K562 (cell line): ENCODE data around the gene GARNL3. TPM values are rescaled to one million over a fixed set of nuclear protein-coding genes. Genes with fewer than 3 reads are reported as not detected.

Experiments used
- ATAC-seq: fragments of 200-7000 bp; cut with Tn5 transposase; 3 replicates; pipeline ENCODE4 v1.9.1; 2020; ENCODE audit warnings: moderate library complexity
- BruUV-seq: library from RNA; stranded (reverse); fragments of 400-500 nt; replicated peaks from 2 replicates; lab custom pipeline; 2021; lab: Mats Ljungman, UMichigan
- CTCF ChIA-PET: fragments of 300-600 bp; formaldehyde crosslinking; extraction: SDS; loops from one replicate; lab custom pipeline; 2021; ENCODE audit warnings: low intra/inter-chr PET ratio; lab: Yijun Ruan, JAX
- POLR2A ChIA-PET: fragments of 300-600, 350-650 bp; sonication (Branson Sonifier 250); formaldehyde crosslinking; extraction: SDS; loops from one replicate; lab custom pipeline; 2021; ENCODE audit warnings: antibody characterized with exemption, inconsistent platforms; lab: Yijun Ruan, JAX
- DNase-seq, 4 experiments: peaks; one replicate each; pipeline versions ENCODE4 v3.0.0 to v3.0.0-alpha.2; 2011 to 2018; ENCODE audit warnings: low spot score in 3 of 4, mixed read lengths in 3 of 4; ENCODE audit errors: extremely low read depth in 1 of 4
- FAIRE-seq: peaks from 2 replicates; lab custom pipeline; 2011; peaks lifted over from hg19 to GRCh38; lab: Jason Lieb, UNC
- H2AFZ ChIP-seq: 2 replicates; pipeline ENCODE4 v1.6.0; 2011; ENCODE audit warnings: low read depth, low read length, control low read depth, inconsistent platforms
- H3K27ac ChIP-seq: fragments of 200-600 bp; 3 replicates; pipeline ENCODE4 v1.8.0; 2011; ENCODE audit warnings: low read depth, mild to moderate bottlenecking, control low read depth, inconsistent platforms, low read length, moderate library complexity, mixed read lengths; ENCODE audit errors: extremely low read depth
- H3K27me3 ChIP-seq, 2 experiments: fragments of 300-600 bp in 1 of 2; 2 replicates in 1 of 2; 3 replicates in 1 of 2; pipeline versions ENCODE4 v1.6.0 to v1.8.0; 2011; ENCODE audit warnings: inconsistent platforms in 2 of 2, low read length in 2 of 2, mild to moderate bottlenecking in 1 of 2, mixed read lengths in 1 of 2, moderate library complexity in 1 of 2; ENCODE audit not compliant: control insufficient read depth in 2 of 2, insufficient read depth in 2 of 2
- H3K36me3 ChIP-seq: fragments of 300-600 bp; 3 replicates; pipeline ENCODE4 v1.8.0; 2011; ENCODE audit warnings: mild to moderate bottlenecking, low read length, inconsistent platforms; ENCODE audit not compliant: control insufficient read depth, insufficient read depth
- H3K4me1 ChIP-seq, 2 experiments: fragments of 200-600 bp in 1 of 2; replicated peaks in 1 of 2; 2 replicates in 1 of 2; 3 replicates in 1 of 2; pipeline versions ENCODE4 v1.5.1 to v1.8.0; 2011; ENCODE audit warnings: inconsistent platforms in 2 of 2, low read length in 2 of 2, mild to moderate bottlenecking in 1 of 2, mixed read lengths in 1 of 2, moderate library complexity in 1 of 2; ENCODE audit not compliant: control insufficient read depth in 2 of 2, insufficient read depth in 2 of 2
- H3K4me2 ChIP-seq: 2 replicates; pipeline ENCODE4 v1.6.1; 2011; ENCODE audit warnings: low read length, control low read depth, inconsistent platforms, mixed read lengths; ENCODE audit not compliant: insufficient read depth
- H3K4me3 ChIP-seq: fragments of 200-600 bp; sonication (generic), shearing (Covaris generic); 2 replicates; pipeline ENCODE4 v1.5.1; 2016; ENCODE audit warnings: control low read depth, inconsistent platforms
- H3K79me2 ChIP-seq: fragments of 200-600 bp; 3 replicates; pipeline ENCODE4 v1.8.0; 2011; ENCODE audit warnings: low read length, inconsistent platforms; ENCODE audit not compliant: control insufficient read depth, insufficient read depth
- H3K9ac ChIP-seq, 2 experiments: 2 replicates each; pipeline versions ENCODE4 v1.6.0 to v1.6.1; 2011; ENCODE audit warnings: low read depth in 2 of 2, low read length in 2 of 2, control low read depth in 1 of 2, inconsistent platforms in 1 of 2, mild to moderate bottlenecking in 1 of 2, mixed read lengths in 1 of 2; ENCODE audit not compliant: insufficient read depth in 1 of 2
- H3K9me1 ChIP-seq: one replicate; pipeline ENCODE4 v1.6.0; 2011; ENCODE audit warnings: inconsistent platforms, mild to moderate bottlenecking, low read length, moderate library complexity; ENCODE audit not compliant: control insufficient read depth, insufficient read depth
- H3K9me3 ChIP-seq: replicated peaks from 2 replicates; pipeline ENCODE4 v1.5.1; 2011; ENCODE audit warnings: low read depth, low read length, inconsistent platforms; ENCODE audit not compliant: control insufficient read depth, insufficient read depth
- H4K20me1 ChIP-seq: replicated peaks from 2 replicates; pipeline ENCODE4 v1.6.1; 2011; ENCODE audit warnings: low read length, inconsistent platforms, mixed read lengths; ENCODE audit not compliant: control insufficient read depth, insufficient read depth
- ATF7 ChIP-seq: fragments of 450-650 bp; IDR thresholded peaks from 2 replicates; pipeline ENCODE4 v1.7.1; 2014; ENCODE audit warnings: mild to moderate bottlenecking, moderate library complexity
- MTA2 ChIP-seq: fragments of 450-650 bp; IDR thresholded peaks from 2 replicates; pipeline ENCODE4 v1.6.1; 2016; ENCODE audit warnings: low read depth
- MYBL2 ChIP-seq, 2 experiments: fragments of 450-650 bp in 1 of 2; sonication (generic) in 1 of 2; formaldehyde crosslinking in 1 of 2; IDR thresholded peaks; 2 replicates each; pipeline versions ENCODE4 v1.6.1 to v1.8.1; 2017 to 2022; ENCODE audit warnings: borderline replicate concordance in 1 of 2, inconsistent platforms in 1 of 2, low read depth in 1 of 2, mild to moderate bottlenecking in 1 of 2, missing genetic modification reagents in 1 of 2, moderate library complexity in 1 of 2
- PHF20 ChIP-seq: fragments of 450-650 bp; IDR thresholded peaks from 2 replicates; pipeline ENCODE4 v1.6.1; 2018; ENCODE audit not compliant: partially characterized antibody
- PTTG1 ChIP-seq: fragments of 450-650 bp; IDR thresholded peaks from 2 replicates; pipeline ENCODE4 v1.6.1; 2016; ENCODE audit warnings: low read depth, mild to moderate bottlenecking, missing genetic modification characterization, missing compliant biosample characterization
- ZNF124 ChIP-seq: sonication (generic); formaldehyde crosslinking; IDR thresholded peaks from 2 replicates; pipeline ENCODE4 v1.8.1; 2022; ENCODE audit warnings: missing genetic modification reagents
- ZNF431 ChIP-seq: sonication (generic); formaldehyde crosslinking; IDR thresholded peaks from 2 replicates; pipeline ENCODE4 v1.8.0; 2022; ENCODE audit warnings: mild to moderate bottlenecking, missing genetic modification reagents
- ZNF436 ChIP-seq: fragments of 250-450, 450-650 bp; sonication (Bioruptor Pico); formaldehyde crosslinking; IDR thresholded peaks from 2 replicates; pipeline ENCODE4 v1.7.0; 2020; ENCODE audit warnings: mild to moderate bottlenecking
- ZNF445 ChIP-seq: fragments of 250-450 bp; sonication (Bioruptor Pico); IDR thresholded peaks from 2 replicates; pipeline ENCODE4 v1.4.0; 2020; ENCODE audit warnings: low read depth, mild to moderate bottlenecking, moderate library complexity
- ZNF609 ChIP-seq: sonication (generic); formaldehyde crosslinking; IDR thresholded peaks from 2 replicates; pipeline ENCODE4 v1.8.1; 2023; ENCODE audit warnings: missing genetic modification reagents, mild to moderate bottlenecking, borderline replicate concordance
- WGBS: fragments of 100-300 bp; shearing (Covaris generic); methylation state at CpG from one replicate; pipeline ENCODE4 v1.1.6; 2016; ENCODE audit warnings: low coverage, mixed read lengths; ENCODE audit not compliant: insufficient coverage; ENCODE audit errors: missing lambda C conversion rate; 5-methylcytosine and 5-hydroxymethylcytosine counted together
- in situ Hi-C: fragments of 300-500 bp; cut with MboI; formaldehyde crosslinking; loops from 4 replicates; pipeline ENCODE4 v1.15.0; 2018; ENCODE audit warnings: inconsistent platforms, mixed read lengths
- intact Hi-C: fragments of 100-400 bp; cut with micrococcal nuclease; formaldehyde crosslinking; loops from 2 replicates; pipeline ENCODE4 v1.14.2; 2022
- polyA plus RNA-seq, 8 experiments: library from polyadenylated mRNA; depleted of rRNA in 4 of 8; stranded (reverse) in 5 of 8; unstranded in 3 of 8; fragments of >200 nt; fragmentation: Nextera tagmentation in 2 of 8; fragmentation: Illumina TruSeq in 1 of 8; extraction: Ambion mirVana in 2 of 8; extraction: Trizol in 1 of 8; gene quantifications; 2 replicates each; pipeline versions ENCODE4 v1.2.1 to v1.2.3, GENCODE V29; 2011 to 2014; ENCODE audit warnings: inconsistent platforms in 1 of 8, missing spikeins in 1 of 8
- total RNA-seq, 7 experiments: library from RNA; depleted of rRNA in 6 of 7; stranded (reverse); fragments of >200 nt in 6 of 7; fragmentation: Illumina TruSeq in 2 of 7; extraction: Trizol in 2 of 7; gene quantifications; 2 replicates each; pipeline versions ENCODE4 v1.2.1 to v1.2.3, GENCODE V29; 2011 to 2021; ENCODE audit warnings: low replicate concordance in 1 of 7

GARNL3 gene
- total and polyA plus RNA-seq, 9 of the 15 experiments (the other 6 are each of a cell fraction or from before 2014, with no cell fraction given), result 0.35 to 2.7 (median 1.6) TPM

GRCh38 chr9:127353882-127354281, 89.3 kb downstream of the GARNL3 start:
- Histone ChIP-seq H3K4me3 (no peak overlapping the region), H3K36me3 (no peaks in the 10 kb centered on the region), H3K9me1 (no peaks in the 10 kb centered on the region), H3K9ac (no peak overlapping the region), H3K4me2 (no peak overlapping the region), H3K79me2 (no peaks in the 10 kb centered on the region), H3K27me3 (peaks cover 34 to 40% of the 10 kb centered on the region in 2 experiments), H3K4me1 (no peaks in the 10 kb centered on the region), H3K27ac (no peak overlapping the region), H3K9me3 (no peaks in the 10 kb centered on the region), H4K20me1 (0 out of 2 replicates have a peak, but pooled peaks cover 3% of the 10 kb centered on the region), H2AFZ (no peak overlapping the region)
- intact Hi-C loops, result no loop called here
- ATAC-seq, result no peak
- no TSS peak for BruUV-seq
- TF ChIP-seq MTA2, result no peak
- TF ChIP-seq ZNF445 (CRISPR knock-in tag), result no peak
- no peak for TF ChIP-seq PTTG1 (tag)
- no peak for TF ChIP-seq ZNF124 (CRISPR knock-in tag)
- no peak for TF ChIP-seq PHF20
- no peak for TF ChIP-seq ZNF431 (CRISPR knock-in tag)
- TF ChIP-seq ZNF609 (CRISPR knock-in tag), result no peak
- no peak for TF ChIP-seq ATF7
- TF ChIP-seq MYBL2 (IDR thresholded peaks at IDR 0.05; ENCODE audit: low read depth), result no peak
- no peak for TF ChIP-seq MYBL2 (CRISPR knock-in tag; IDR thresholded peaks at IDR 0.05; ENCODE audit: borderline replicate concordance)
- no peak for TF ChIP-seq ZNF436
- in situ Hi-C loops, result no loop called here
- WGBS, result 0% methylated on average over 5 of the region's 5 CpGs
- POLR2A ChIA-PET, result interaction anchor here (0.6 to 0.7 kb wide), 2 partner anchors 45 to 68 kb away, joined by 3 read pairs; no protein-coding TSS in a partner anchor
- no peak for DNase-seq
- FAIRE-seq, result no peak
- CTCF ChIA-PET, result interaction anchor here (0.7 kb wide), 1 partner anchor 90 kb away, joined by 4 read pairs; no protein-coding TSS in a partner anchor
